ENCODE data around the gene HECA.

- TF ChIP-seq CTCF (conservative IDR thresholded peaks at IDR 0.05 in 1 of 2, IDR thresholded peaks at IDR 0.05 in 1 of 2; ENCODE audit: low read depth in 1 of 2, low read length in 2 of 2) (no peak), EZH2 (IDR thresholded peaks at IDR 0.05; ENCODE audit: low read length, missing control alignments) (no peak)
Measured at GRCh38 chr6:139172567-139172966, 37.7 kb downstream of the HECA start.
